GM20000 (cell line): ENCODE data around the gene GNB2.
A peak's percentile ranks its signal among the peaks of the same experiment; 100 is the strongest.

ENCODE experiments used
- DNase-seq: peaks from one replicate; pipeline ENCODE4 v3.0.0; 2012; ENCODE audit warnings: low spot score
- TF ChIP-seq, protein P1 (sequence below): IDR thresholded peaks from 2 replicates; pipeline ENCODE4 v1.5.1; 2012; ENCODE audit warnings: mild to moderate bottlenecking, control low read depth; ENCODE audit errors: extremely low read depth, missing control alignments

The GNB2 gene

DNA sequence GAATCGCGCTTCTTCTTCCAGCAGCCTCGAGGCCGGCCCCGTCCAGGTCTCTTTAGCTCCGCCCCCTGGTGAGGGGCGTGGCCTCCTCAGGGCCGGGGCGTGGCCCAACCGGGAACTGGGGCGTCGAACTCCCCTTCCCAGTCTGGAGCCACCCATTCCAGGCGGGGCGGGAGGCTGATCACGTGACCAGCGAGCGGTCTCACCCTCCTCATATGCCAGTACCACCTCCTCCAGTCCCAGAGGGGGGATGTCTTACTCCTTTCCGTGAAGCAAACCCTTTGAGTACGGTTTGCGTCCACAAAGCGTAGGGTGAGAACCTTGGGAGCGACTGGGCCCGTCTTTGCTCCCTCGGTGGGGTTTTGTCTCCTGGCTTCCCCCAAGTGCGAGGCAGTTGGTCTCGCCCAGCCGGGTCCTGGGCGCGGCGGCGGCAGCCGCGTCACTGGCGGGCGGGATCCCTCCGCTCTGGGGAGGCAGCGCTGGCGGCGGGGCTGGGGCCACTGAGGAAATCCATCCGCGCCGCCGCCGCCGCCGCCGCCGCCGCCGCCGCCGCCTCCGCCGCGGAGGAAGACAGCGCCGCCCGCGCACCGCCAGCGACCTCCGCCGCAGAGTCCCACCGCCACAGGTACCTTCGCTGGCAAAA is at the start of gene GNB2:
Gene GNB2 (plus strand): TSS at position 439 of the 640 bp plus-strand sequence. CDS start 2,526 bp downstream, outside the sequence.
- TF ChIP-seq, protein P1, sequence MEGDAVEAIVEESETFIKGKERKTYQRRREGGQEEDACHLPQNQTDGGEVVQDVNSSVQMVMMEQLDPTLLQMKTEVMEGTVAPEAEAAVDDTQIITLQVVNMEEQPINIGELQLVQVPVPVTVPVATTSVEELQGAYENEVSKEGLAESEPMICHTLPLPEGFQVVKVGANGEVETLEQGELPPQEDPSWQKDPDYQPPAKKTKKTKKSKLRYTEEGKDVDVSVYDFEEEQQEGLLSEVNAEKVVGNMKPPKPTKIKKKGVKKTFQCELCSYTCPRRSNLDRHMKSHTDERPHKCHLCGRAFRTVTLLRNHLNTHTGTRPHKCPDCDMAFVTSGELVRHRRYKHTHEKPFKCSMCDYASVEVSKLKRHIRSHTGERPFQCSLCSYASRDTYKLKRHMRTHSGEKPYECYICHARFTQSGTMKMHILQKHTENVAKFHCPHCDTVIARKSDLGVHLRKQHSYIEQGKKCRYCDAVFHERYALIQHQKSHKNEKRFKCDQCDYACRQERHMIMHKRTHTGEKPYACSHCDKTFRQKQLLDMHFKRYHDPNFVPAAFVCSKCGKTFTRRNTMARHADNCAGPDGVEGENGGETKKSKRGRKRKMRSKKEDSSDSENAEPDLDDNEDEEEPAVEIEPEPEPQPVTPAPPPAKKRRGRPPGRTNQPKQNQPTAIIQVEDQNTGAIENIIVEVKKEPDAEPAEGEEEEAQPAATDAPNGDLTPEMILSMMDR, result no peak
- peak; percentile 97 for DNase-seq

DNA sequence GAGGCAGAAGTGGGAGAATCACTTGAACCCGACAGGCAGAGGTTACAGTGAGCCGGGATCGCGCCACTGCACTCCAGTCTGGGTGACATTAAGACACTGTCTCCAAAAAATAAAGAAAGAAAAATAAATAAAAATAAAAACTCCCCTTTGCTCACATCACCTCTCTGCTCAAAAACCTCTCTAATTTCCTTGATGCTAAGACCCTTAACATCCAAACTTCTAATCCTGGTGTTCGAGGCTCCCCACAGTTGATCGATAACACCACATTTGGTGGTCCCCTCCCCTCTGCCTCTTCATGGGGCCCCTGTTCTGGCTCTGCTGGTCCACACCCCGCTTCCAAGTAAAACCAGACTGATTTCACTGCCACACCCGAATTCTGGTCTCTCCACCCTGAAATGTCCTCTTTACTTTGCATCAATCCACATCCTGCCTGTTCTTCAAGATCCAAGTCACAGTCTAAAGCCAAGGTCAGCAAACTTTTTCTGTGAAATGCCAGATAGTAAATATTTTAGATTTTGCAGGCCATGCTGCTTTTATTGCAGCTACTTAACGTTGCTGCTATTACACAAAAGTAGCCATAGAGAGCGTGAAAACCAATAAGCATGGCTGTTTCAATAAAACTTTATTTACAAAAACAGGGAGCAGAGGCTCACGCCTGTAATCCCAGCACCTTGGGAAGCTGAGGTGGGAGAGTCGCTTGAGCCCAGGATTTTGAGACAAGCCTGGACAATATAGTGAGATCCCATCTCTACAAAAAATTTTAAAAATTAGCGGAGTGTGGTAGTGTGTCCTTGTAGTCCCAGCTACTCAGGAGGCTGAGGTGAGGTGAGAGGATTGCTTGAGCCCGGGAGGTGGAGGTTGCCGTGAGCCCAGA is 49.4 kb upstream of the GNB2 start:
- TF ChIP-seq, protein P1, result no peak
- no peak for DNase-seq

DNA sequence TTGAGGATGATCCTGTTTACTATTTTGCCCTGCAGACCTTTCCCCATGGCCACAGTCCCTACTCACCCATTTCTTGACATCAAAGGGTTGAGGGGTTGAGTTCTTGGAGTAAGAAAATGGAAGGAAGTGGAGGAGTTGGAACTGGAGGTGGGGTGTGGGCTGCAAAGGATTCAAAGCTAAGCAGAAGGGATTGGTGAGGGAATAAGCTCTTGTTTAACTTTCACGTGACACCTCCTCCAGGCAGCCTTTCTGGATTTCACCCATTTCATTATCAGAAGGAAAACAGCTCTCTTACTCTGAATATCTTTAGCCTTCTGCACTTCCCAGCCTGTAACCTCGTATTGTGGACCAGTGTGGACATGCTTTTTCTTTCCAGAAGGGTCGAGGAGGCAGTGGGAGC is 47.5 kb upstream of the GNB2 start:
- TF ChIP-seq, protein P1, result no peak

DNA sequence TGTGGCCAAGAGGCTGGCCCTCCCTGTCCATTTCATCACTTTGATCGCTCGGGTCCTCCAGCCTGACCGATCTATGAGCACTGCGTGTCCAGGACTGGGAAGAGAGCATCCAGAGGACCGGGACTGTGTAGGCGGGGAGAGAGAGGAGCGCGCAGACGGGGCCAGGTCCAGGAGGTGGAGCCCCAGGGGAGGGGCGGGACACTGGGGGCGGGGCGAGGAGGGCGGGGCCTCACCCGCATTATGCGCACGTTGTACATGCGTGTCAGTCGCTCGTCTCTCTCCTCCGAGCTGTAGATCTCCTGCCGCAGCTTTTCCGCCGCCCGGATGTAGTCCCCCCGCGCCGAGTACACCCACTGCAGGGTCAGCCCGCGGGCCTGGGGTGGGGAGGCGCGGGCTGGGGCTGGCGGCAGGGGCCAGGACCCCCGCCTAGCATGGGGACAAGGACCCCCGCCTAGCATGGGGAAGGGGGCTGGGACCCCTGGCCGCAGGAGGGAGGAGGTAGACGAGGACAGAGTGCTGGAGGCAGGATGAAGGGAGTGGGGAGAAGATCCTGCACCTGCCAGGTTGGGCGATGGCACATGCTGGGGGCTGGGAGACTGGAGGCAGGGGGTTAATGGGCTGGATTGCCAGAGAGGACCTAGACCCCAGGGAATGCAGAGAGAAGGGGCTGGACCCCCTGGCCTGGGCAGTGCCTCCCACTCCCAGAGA is 46.9 kb upstream of the GNB2 start:
- DNase-seq, result peak; percentile 98
- TF ChIP-seq, protein P1, result no peak

More for the DNA sequence above, 47.5 kb upstream of the GNB2 start:
- no peak for DNase-seq

- TF ChIP-seq, protein P1, result no peak
- DNase-seq, result no peak
These were observed 46.3 kb upstream of the GNB2 start for GRCh38 chr7:100627238-100627549.

- peak; percentile 71 for DNase-seq
- TF ChIP-seq, protein P1, result peak; percentile 20
These were observed 44.3 kb upstream of the GNB2 start for GRCh38 chr7:100629117-100629716.
